ENCODE results near the gene TGM1.

- no peak for TF ChIP-seq CTCF (IDR thresholded peaks at IDR 0.05; ENCODE audit: low read depth, low read length)
- TF ChIP-seq, protein P1, sequence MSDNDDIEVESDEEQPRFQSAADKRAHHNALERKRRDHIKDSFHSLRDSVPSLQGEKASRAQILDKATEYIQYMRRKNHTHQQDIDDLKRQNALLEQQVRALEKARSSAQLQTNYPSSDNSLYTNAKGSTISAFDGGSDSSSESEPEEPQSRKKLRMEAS (IDR thresholded peaks at IDR 0.05; ENCODE audit: low read depth, low read length), result no peak
Measured at GRCh38 chr14:24293525-24293924, 30.5 kb upstream of the TGM1 start.
